Kidney capillary endothelial cell (primary cell): ENCODE measurements around the gene KRT14.
"Not testable (repeated sequence)": the region's sequence is repeated elsewhere in the genome, so short reads cannot be mapped to it uniquely, and the experiment has no call there.

ENCODE experiments used
- DNase-seq: peaks from one replicate; pipeline ENCODE4 v3.0.0-alpha.2; 2018; ENCODE audit warnings: low spot score

The KRT14 gene

GRCh38 chr17:41547378-41547841 lies 39.3 kb downstream of the KRT14 start:
- no peak for DNase-seq

DNA sequence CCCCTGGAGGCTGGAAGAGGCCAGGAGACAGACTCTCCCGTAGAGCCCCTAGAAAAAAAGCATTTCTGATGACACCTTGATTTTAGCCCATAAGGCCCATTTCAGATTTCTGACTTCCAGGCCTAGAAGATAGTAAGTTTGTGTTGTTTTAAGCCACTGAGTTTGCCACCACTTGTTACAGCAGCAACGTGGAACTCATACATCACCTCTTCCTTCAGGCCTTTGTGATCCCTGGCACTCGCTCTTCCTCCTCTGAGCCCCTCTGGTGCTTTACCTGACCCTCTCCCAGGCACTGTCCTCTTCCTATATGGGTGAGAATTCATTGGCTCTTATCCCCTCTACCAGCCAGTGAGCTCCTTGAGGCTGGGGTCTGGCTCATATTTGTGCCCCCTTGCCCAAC lies 39.9 kb downstream of the KRT14 start:
- no peak for DNase-seq

DNA sequence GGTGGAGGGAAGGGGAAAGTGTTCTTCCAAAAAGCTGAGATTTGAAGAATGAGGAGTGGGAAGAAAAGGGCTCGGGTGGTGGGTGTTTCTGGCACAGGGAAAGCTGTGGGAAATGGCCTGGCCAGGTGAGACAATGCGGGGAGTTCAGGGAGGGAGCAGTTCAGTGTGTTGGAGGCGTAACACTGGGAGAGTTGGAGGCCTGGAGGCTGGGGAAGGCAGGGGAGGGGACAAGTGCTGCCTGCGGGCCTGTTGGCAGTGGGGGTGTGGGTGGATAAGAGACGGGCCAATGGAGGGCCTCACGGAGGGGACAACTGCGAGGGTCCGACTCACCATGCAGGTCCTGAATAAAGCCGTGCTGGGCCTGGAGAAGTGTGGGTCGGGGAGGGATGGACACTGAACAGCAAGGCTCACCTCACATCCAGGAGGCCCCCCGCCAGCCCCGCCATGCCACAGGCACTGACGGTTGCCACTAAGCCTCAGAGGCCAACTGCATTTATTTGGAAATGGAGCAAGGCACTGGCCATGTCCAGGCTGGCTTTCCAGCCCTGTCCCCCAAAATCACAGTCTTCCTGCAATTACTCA lies 40.8 kb downstream of the KRT14 start:
- DNase-seq: no peak

DNA sequence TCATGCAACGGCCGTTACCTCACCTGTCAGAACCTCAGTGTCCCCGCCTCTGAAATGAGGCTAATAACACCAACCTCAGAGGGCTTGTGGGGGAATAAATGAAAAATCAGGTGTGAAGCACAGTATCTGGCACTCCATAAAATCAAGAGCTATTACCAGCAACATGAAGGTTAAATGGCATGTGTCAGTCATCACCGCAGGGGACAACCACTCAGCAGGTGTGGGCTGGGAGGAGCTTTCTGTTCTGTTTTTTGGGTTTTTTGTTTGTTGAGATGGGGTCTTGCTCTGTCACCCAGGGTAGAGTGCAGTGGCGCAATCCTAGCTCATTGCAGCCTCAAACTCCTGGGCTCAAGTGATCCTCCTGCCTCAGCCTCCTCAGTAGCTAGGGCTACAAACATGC lies 41.8 kb downstream of the KRT14 start:
- DNase-seq: no peak

DNA sequence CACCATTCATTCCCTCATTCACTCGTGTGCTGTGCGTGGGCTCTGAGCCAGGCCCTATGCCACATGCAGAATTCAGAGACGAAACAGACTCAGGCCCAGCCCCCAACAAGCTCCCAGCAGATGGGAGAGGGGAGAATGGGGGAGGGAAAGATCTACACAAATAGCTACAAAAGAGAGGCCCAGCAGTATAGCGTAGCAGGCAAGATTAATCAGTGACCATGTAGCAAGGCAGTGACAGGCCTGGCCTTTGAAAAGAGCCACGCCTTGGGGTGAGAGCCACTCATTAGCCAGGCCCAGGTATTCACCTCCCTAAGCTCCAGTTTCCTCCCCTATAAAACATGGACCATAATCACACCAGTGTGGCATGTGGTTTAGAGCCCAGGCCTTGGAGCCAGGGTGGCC lies 42.2 kb downstream of the KRT14 start:
- no peak for DNase-seq

DNA sequence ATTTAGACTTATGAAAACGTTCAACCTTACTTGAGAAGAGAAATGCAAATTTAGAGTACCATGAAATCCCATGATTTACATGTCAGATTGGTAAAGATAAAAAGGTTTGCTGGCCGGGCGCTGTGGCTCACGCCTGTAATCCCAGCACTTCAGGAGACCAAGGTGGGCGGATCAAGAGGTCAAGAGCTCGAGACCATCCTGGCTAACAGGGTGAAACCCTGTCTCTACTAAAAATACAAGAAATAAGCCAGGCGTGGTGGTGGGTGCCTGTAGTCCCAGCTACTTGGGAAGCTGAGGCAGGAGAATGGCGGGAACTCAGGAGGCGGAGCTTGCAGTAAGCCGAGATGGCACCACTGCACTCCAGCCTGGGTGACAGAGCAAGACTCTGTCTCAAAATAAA lies 43.9 kb downstream of the KRT14 start:
- DNase-seq: not testable (repeated sequence)

- DNase-seq: no peak
These were observed 44.3 kb downstream of the KRT14 start for GRCh38 chr17:41542357-41542756.

DNA sequence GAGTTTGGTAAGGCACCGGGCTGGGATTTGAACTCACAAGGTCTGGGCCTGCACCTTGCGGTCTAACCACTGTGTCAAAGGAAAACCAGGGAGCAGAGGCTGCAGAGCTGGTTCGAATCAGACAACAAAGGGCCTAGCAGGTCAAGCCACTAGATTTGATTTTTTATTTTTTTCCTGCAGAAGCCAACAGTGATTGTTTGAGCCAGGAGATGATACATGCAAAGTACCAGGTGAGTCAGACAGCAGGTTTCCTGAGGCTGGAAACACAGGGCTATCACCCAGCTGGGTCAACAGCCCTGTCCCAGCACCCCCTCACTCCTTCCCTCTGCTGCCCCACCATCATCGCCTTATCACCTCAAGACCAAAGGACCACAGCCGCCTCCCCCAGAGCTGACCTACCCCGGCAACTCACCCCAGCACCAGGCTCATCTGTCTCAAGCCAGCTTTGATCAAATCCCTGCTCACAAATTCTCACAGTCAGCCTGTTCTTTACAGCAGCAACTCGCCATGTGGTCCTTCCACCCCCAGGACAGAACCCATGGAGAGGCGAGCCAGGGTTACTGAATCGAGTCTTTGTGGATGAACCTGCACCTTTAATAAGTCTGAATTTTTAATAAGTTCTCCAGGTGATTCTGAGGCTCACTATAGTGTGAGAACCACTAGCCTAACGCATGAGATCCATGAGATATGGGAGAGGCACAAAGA lies 45.6 kb downstream of the KRT14 start:
- peak; percentile 50 for DNase-seq

DNA sequence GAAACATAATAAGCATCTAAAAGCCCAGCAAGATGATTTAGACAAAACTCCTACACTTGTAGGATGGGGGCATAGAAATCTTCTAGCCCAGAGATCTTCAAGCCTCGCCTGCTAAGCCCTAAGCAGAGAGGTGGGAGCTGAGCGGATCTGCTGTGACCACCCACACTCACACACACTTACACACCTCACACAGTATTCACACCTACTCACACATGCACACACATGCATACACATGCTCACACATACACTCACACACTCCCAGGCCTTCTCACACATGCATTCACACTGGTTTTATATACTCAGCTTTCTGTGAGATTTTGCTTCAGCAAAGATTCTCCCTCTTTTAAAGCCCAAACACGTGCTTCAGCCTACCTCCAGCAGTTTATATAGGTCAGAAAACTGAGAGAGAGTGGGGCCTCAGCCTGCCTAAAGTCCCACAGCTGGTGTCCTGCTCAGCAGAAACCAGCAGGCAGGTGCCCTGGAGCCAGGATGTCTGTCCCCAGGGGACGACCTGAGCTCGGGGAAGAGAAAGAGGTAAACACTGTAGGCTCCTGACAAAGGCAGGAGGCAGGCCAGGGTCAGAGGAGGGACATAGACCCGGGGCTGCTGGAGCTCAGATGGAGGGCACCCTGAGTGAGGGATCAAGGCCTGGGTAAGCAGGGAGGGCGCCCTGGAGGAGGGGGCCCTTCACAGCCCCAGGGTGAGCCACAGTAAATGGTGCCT lies 46.6 kb downstream of the KRT14 start:
- DNase-seq: no peak

- DNase-seq: no peak
These were observed 47.6 kb downstream of the KRT14 start for GRCh38 chr17:41539071-41539492.

DNA sequence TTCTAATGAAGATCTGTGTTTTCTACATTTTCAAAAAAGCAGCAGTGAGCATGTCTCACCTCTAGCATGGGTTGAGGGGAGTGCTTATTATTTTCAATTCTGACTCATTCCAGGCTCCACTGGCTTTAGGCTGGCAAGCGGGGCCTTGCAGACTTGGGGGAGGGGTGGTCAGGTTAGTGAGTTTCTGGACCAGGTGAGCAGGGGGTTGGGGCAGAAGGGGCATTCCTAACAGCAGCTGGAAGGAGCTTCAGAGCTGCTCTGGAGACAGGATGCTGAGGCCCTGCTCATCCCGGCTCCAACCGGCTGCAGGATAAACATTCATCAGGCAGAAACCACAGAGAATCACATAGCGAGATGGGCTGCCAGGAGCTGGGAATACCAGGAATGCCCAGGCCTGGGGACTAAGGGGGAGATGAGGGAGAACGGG lies 48.1 kb downstream of the KRT14 start:
- no peak for DNase-seq

DNA sequence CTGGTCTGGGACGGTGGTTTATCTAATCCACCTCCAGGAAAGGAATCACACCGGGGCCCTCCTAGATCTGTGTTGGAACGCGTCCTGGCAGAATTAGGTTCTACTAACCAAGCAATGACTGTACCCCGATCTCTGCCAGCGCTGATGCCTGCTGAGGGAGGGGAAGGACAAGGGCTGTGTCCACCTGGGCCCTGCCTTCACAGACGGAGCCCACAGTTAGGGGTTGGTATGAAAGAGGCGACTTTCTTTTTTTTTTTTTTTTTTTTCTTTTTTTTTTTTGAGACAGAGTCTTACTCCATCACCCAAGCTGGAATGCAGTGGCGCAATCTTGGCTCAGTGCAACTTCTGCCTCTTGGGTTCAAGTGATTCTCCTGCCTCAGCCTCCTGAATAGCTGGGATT lies 48.7 kb downstream of the KRT14 start:
- no peak for DNase-seq

- no peak for DNase-seq
These were observed 49.1 kb downstream of the KRT14 start for GRCh38 chr17:41537614-41537954.

- DNase-seq: no peak
These were observed 49.7 kb downstream of the KRT14 start for GRCh38 chr17:41536741-41537613.

DNA sequence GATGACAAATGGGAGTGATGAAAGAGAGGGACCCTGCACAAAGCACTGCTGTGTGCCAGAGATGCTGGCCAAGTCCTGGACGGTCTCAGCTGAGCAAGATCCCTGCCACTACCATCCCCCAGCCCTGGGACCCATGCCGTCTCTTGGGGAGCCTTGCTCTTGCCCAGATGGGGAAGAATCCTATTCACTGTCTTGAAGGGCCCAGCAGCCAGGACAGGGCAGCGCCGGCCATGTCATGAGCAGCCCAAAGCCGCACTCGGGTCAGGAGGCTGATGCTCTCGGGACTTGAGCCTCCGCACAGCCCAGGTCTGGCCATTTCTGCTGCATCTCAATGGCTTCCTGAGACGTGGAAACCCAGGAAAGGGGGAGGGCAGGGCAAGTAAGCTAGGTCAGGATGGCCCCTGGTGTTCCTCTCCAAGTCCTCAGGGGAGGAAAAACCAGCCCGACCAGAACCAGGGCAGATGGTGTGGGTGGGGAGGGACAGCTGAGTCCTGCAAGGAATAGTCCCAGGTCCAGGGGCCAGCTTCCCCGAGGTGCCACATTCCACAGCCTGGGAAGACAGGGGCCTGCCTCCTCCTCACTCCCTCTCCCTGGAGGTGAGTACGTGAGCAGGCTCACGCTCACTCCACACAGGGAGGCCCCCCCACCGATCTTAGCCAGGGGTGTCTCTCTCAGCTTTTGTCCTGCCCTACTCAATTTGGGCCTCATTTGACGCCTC lies 50.8 kb downstream of the KRT14 start:
- no peak for DNase-seq

GRCh38 chr17:41534899-41535546 lies 51.7 kb downstream of the KRT14 start:
- no peak for DNase-seq

DNA sequence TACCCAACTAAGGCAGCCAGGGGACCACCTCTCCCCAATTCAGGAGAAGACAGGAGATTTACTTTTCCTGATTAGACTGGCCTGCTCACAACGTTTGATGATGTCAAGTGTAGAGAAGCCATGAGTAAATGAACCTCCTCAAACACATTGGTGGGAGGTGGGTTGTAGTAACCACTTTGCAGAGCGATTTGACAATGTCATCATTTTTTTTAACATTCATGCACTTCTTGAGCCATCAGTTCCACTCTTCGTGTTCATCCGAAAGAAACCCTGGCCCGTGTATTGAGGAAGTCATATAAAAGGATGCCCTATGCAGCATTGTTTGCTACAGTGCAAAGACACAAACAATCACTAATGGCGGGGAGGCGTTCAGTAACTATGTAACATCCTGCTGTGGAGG lies 53.1 kb downstream of the KRT14 start:
- DNase-seq: no peak

- DNase-seq: no peak
These were observed 53.6 kb downstream of the KRT14 start for GRCh38 chr17:41532947-41533570.
